GM23248 (cell line): ENCODE results near the gene CRTC2.

Experiments
- EZH2 ChIP-seq: fragments of 200-600 bp; sonication (generic); IDR thresholded peaks from 2 replicates; pipeline ENCODE4 v1.6.1; 2018; ENCODE audit warnings: antibody characterized with exemption, mild to moderate bottlenecking; ENCODE audit not compliant: insufficient read depth, poor library complexity, severe bottlenecking
- EZH2phosphoT487 ChIP-seq: fragments of 200-600 bp; sonication (generic); IDR thresholded peaks from 2 replicates; pipeline ENCODE4 v1.6.1; 2018; ENCODE audit warnings: antibody characterized with exemption, moderate library complexity, mild to moderate bottlenecking, low read depth; ENCODE audit not compliant: insufficient read depth

- no peak for TF ChIP-seq EZH2
- TF ChIP-seq EZH2phosphoT487 = no peak
Measured at GRCh38 chr1:153985941-153986761, 27.7 kb upstream of the CRTC2 start, which contains the start of gene RAB13.
